Muscle layer of colon (tissue), 2 donors: ENCODE measurements around the gene IRX6.

ENCODE experiments used
- H3K27ac ChIP-seq: one replicate; pipeline ENCODE4 v1.7.0; 2013; ENCODE audit warnings: low read depth, mild to moderate bottlenecking, low read length, moderate library complexity
- H3K27me3 ChIP-seq, 2 donors: one replicate each; pipeline ENCODE4 v1.7.0; 2013; ENCODE audit warnings: low read length in 2 of 2, mild to moderate bottlenecking in 2 of 2; ENCODE audit not compliant: insufficient read depth in 2 of 2, control insufficient read depth in 1 of 2
- H3K36me3 ChIP-seq: one replicate; pipeline ENCODE4 v1.7.0; 2013; ENCODE audit warnings: mild to moderate bottlenecking, low read length; ENCODE audit not compliant: insufficient read depth
- H3K4me1 ChIP-seq: one replicate; pipeline ENCODE4 v1.7.0; 2013; ENCODE audit warnings: mild to moderate bottlenecking, low read length; ENCODE audit not compliant: insufficient read depth
- H3K4me3 ChIP-seq, 2 donors: one replicate each; pipeline ENCODE4 v1.7.0; 2013; ENCODE audit warnings: low read length in 2 of 2, low read depth in 1 of 2, mild to moderate bottlenecking in 1 of 2, moderate library complexity in 1 of 2
- H3K9ac ChIP-seq: one replicate; pipeline ENCODE4 v1.7.0; 2013; ENCODE audit warnings: low read length
- H3K9me3 ChIP-seq: one replicate; pipeline ENCODE4 v1.7.0; 2013; ENCODE audit warnings: mild to moderate bottlenecking, low read length
- donor health status: abdominal sarcoma.
- donor health status: Adenocarcinoma of cecum.

Gene IRX6

GRCh38 chr16:55338646-55339045 lies 14.6 kb downstream of the IRX6 start:
- Histone ChIP-seq H3K4me1 (no peaks in the 10 kb centered on the region), H3K4me3 (no peak overlapping the region), H3K9me3 (no peaks in the 10 kb centered on the region), H3K27me3 (no peaks in the 10 kb centered on the region), H3K36me3 (no peaks in the 10 kb centered on the region), H3K27ac (no peak overlapping the region), H3K9ac (no peak overlapping the region)

GRCh38 chr16:55340445-55340844 lies 16.4 kb downstream of the IRX6 start:
- Histone ChIP-seq H3K27ac (no peak overlapping the region), H3K36me3 (no peaks in the 10 kb centered on the region), H3K4me1 (no peaks in the 10 kb centered on the region), H3K9me3 (no peaks in the 10 kb centered on the region), H3K9ac (no peak overlapping the region), H3K27me3 (no peaks in the 10 kb centered on the region), H3K4me3 (no peak overlapping the region)

- Histone ChIP-seq H3K36me3 (no peaks in the 10 kb centered on the region), H3K27ac (no peak overlapping the region), H3K9me3 (no peaks in the 10 kb centered on the region), H3K4me1 (no peaks in the 10 kb centered on the region), H3K27me3 (no peaks in the 10 kb centered on the region), H3K9ac (no peak overlapping the region), H3K4me3 (no peak overlapping the region)
Measured at GRCh38 chr16:55341681-55342080, 17.7 kb downstream of the IRX6 start.

- no peak overlapping the region for H3K9ac ChIP-seq
- H3K4me1 ChIP-seq = no peaks in the 10 kb centered on the region
- H3K9me3 ChIP-seq = no peaks in the 10 kb centered on the region
- no peaks in the 10 kb centered on the region for H3K36me3 ChIP-seq
- H3K4me3 ChIP-seq = no peak overlapping the region
- H3K27ac ChIP-seq = no peak overlapping the region
- no peaks in the 10 kb centered on the region for H3K27me3 ChIP-seq
Measured at GRCh38 chr16:55346475-55346874, 22.5 kb downstream of the IRX6 start.

- H3K4me1 ChIP-seq = no peaks in the 10 kb centered on the region
Measured at GRCh38 chr16:55349867-55350266, 25.9 kb downstream of the IRX6 start.

GRCh38 chr16:55350984-55351383 lies 27.0 kb downstream of the IRX6 start:
- H3K9ac ChIP-seq = no peak overlapping the region
- H3K27ac ChIP-seq = no peak overlapping the region
- H3K36me3 ChIP-seq = no peaks in the 10 kb centered on the region

More at GRCh38 chr16:55349867-55350266, 25.9 kb downstream of the IRX6 start:
- Histone ChIP-seq H3K27ac (no peak overlapping the region), H3K9me3 (no peaks in the 10 kb centered on the region), H3K36me3 (no peaks in the 10 kb centered on the region), H3K4me3 (no peak overlapping the region), H3K9ac (no peak overlapping the region), H3K27me3 (no peaks in the 10 kb centered on the region)

GRCh38 chr16:55351936-55352335 lies 27.9 kb downstream of the IRX6 start:
- Histone ChIP-seq H3K9me3 (no peaks in the 10 kb centered on the region), H3K27ac (no peak overlapping the region), H3K4me1 (no peaks in the 10 kb centered on the region), H3K27me3 (no peaks in the 10 kb centered on the region), H3K9ac (no peak overlapping the region), H3K4me3 (no peak overlapping the region), H3K36me3 (no peaks in the 10 kb centered on the region)

More at GRCh38 chr16:55350984-55351383, 27.0 kb downstream of the IRX6 start:
- Histone ChIP-seq H3K9me3 (no peaks in the 10 kb centered on the region), H3K4me3 (no peak overlapping the region), H3K4me1 (no peaks in the 10 kb centered on the region), H3K27me3 (no peaks in the 10 kb centered on the region)

GRCh38 chr16:55357241-55357640 lies 33.2 kb downstream of the IRX6 start:
- no peaks in the 10 kb centered on the region for H3K36me3 ChIP-seq
- no peak overlapping the region for H3K4me3 ChIP-seq
- no peak overlapping the region for H3K27ac ChIP-seq
- no peaks in the 10 kb centered on the region for H3K9me3 ChIP-seq
- H3K4me1 ChIP-seq = no peaks in the 10 kb centered on the region
- no peaks in the 10 kb centered on the region for H3K27me3 ChIP-seq
- H3K9ac ChIP-seq = no peak overlapping the region

GRCh38 chr16:55359946-55360345 lies 35.9 kb downstream of the IRX6 start:
- H3K36me3 ChIP-seq = no peaks in the 10 kb centered on the region
- no peaks in the 10 kb centered on the region for H3K9me3 ChIP-seq
- H3K27ac ChIP-seq = no peak overlapping the region
- no peaks in the 10 kb centered on the region for H3K4me1 ChIP-seq
- no peak overlapping the region for H3K9ac ChIP-seq
- H3K27me3 ChIP-seq = no peaks in the 10 kb centered on the region
- H3K4me3 ChIP-seq = no peak overlapping the region

GRCh38 chr16:55364811-55365210 lies 40.8 kb downstream of the IRX6 start:
- Histone ChIP-seq H3K9me3 (no peaks in the 10 kb centered on the region), H3K9ac (no peak overlapping the region), H3K36me3 (no peaks in the 10 kb centered on the region), H3K4me3 (no peak overlapping the region), H3K27me3 (peaks cover under 1 to 11% of the 10 kb centered on the region in 2 donors), H3K27ac (no peak overlapping the region), H3K4me1 (no peaks in the 10 kb centered on the region)

- no peaks in the 10 kb centered on the region for H3K4me1 ChIP-seq
- H3K4me3 ChIP-seq = no peak overlapping the region
- H3K27ac ChIP-seq = no peak overlapping the region
- H3K9me3 ChIP-seq = no peaks in the 10 kb centered on the region
- H3K9ac ChIP-seq = no peak overlapping the region
- H3K36me3 ChIP-seq = no peaks in the 10 kb centered on the region
- H3K27me3 ChIP-seq = peaks cover 11 to 30% of the 10 kb centered on the region in 2 donors
Measured at GRCh38 chr16:55367301-55367811, 43.4 kb downstream of the IRX6 start.

- no peak overlapping the region for H3K9ac ChIP-seq
- H3K27me3 ChIP-seq = peaks cover 11 to 30% of the 10 kb centered on the region in 2 donors
- no peaks in the 10 kb centered on the region for H3K36me3 ChIP-seq
- H3K4me1 ChIP-seq = no peaks in the 10 kb centered on the region
- H3K4me3 ChIP-seq = no peak overlapping the region
- H3K27ac ChIP-seq = no peak overlapping the region
- H3K9me3 ChIP-seq = no peaks in the 10 kb centered on the region
Measured at GRCh38 chr16:55367866-55368603, 44.0 kb downstream of the IRX6 start.
